GM23338 (cell line): ENCODE measurements around the gene DPY19L2. TPM values are rescaled to one million over a fixed set of nuclear protein-coding genes. Genes with fewer than 3 reads are reported as not detected.
"Not testable (repeated sequence)": the region's sequence is repeated elsewhere in the genome, so short reads cannot be mapped to it uniquely, and the experiment has no call there.

ENCODE experiments used
- ATAC-seq: fragments of 200-7000 bp; cut with Tn5 transposase; 3 replicates; pipeline ENCODE4 v1.9.1; 2020
- DNase-seq: peaks from one replicate; pipeline ENCODE4 v3.0.0-alpha.2; 2015; ENCODE audit warnings: low spot score
- H2AFZ ChIP-seq: fragments of 200-600 bp; sonication (generic); 2 replicates; pipeline ENCODE4 v1.8.0; 2016; ENCODE audit warnings: antibody characterized with exemption, mild to moderate bottlenecking, moderate library complexity
- H3F3A ChIP-seq: fragments of 200-600 bp; sonication (generic); replicated peaks from 2 replicates; pipeline ENCODE4 v1.8.0; 2017; ENCODE audit warnings: antibody characterized with exemption, mixed run types, low read depth
- H3K27ac ChIP-seq: fragments of 200-600 bp; sonication (generic); 2 replicates; pipeline ENCODE4 v1.6.1; 2016; ENCODE audit warnings: low read depth
- H3K27me3 ChIP-seq: fragments of 200-600 bp; sonication (generic); 2 replicates; pipeline ENCODE4 v1.8.0; 2016; ENCODE audit warnings: mild to moderate bottlenecking, mixed run types, moderate library complexity; ENCODE audit not compliant: insufficient read depth
- H3K36me3 ChIP-seq: fragments of 200-600 bp; sonication (generic); 2 replicates; pipeline ENCODE4 v1.8.0; 2016; ENCODE audit warnings: mild to moderate bottlenecking; ENCODE audit not compliant: insufficient read depth
- H3K4me1 ChIP-seq: fragments of 200-600 bp; sonication (generic); 2 replicates; pipeline ENCODE4 v1.8.0; 2016; ENCODE audit warnings: mild to moderate bottlenecking, moderate library complexity; ENCODE audit not compliant: insufficient read depth
- H3K4me2 ChIP-seq: fragments of 200-600 bp; sonication (generic); 2 replicates; pipeline ENCODE4 v1.7.1; 2017; ENCODE audit warnings: mixed run types
- H3K4me3 ChIP-seq: fragments of 200-600 bp; sonication (generic); 2 replicates; pipeline ENCODE4 v1.6.1; 2016; ENCODE audit warnings: mixed run types
- H3K79me2 ChIP-seq: fragments of 200-600 bp; sonication (generic); replicated peaks from 2 replicates; pipeline ENCODE4 v1.8.0; 2017; ENCODE audit warnings: mild to moderate bottlenecking; ENCODE audit not compliant: insufficient read depth
- H3K9me2 ChIP-seq: fragments of 200-600 bp; sonication (generic); 2 replicates; pipeline ENCODE4 v1.8.0; 2017; ENCODE audit not compliant: insufficient read depth
- H4K20me1 ChIP-seq: fragments of 200-600 bp; sonication (generic); replicated peaks from 2 replicates; pipeline ENCODE4 v1.8.0; 2017; ENCODE audit warnings: mild to moderate bottlenecking; ENCODE audit not compliant: insufficient read depth
- H3K27ac Mint-ChIP-seq: 2 replicates; pipeline ENCODE4 v1.8.0; 2020; ENCODE audit warnings: inconsistent platforms, mild to moderate bottlenecking, moderate library complexity, mixed read lengths
- H3K27me3 Mint-ChIP-seq: 3 replicates; pipeline ENCODE4 v1.8.0; 2022; ENCODE audit warnings: low read depth, mild to moderate bottlenecking, moderate library complexity, mixed read lengths, inconsistent platforms; ENCODE audit not compliant: insufficient read depth, poor library complexity
- H3K36me3 Mint-ChIP-seq: 3 replicates; pipeline ENCODE4 v1.8.0; 2021; ENCODE audit warnings: low read depth, mild to moderate bottlenecking, inconsistent platforms, moderate library complexity, mixed read lengths
- H3K4me1 Mint-ChIP-seq: 3 replicates; pipeline ENCODE4 v1.8.0; 2020; ENCODE audit warnings: mild to moderate bottlenecking, inconsistent platforms, mixed read lengths
- H3K4me3 Mint-ChIP-seq: 3 replicates; pipeline ENCODE4 v1.8.0; 2021; ENCODE audit warnings: moderate library complexity, mild to moderate bottlenecking, inconsistent platforms, mixed read lengths
- H3K9me3 Mint-ChIP-seq: 3 replicates; pipeline ENCODE4 v1.8.0; 2020; ENCODE audit warnings: moderate library complexity, mild to moderate bottlenecking, inconsistent platforms, mixed read lengths
- polyA plus RNA-seq: library from polyadenylated mRNA; unstranded; fragments of >200 nt; fragmentation: Nextera tagmentation; extraction: Ambion mirVana; gene quantifications from 2 replicates; pipeline ENCODE4 v1.2.1, GENCODE V29; 2016
- total RNA-seq: library from RNA; depleted of rRNA; stranded (reverse); fragments of >200 nt; shearing (Covaris generic); gene quantifications from 2 replicates; pipeline ENCODE4 v1.2.3, GENCODE V29; 2014

The DPY19L2 gene
- total and polyA plus RNA-seq, 2 experiments from 2014 or later: 4.3 to 8.0 TPM

DNA sequence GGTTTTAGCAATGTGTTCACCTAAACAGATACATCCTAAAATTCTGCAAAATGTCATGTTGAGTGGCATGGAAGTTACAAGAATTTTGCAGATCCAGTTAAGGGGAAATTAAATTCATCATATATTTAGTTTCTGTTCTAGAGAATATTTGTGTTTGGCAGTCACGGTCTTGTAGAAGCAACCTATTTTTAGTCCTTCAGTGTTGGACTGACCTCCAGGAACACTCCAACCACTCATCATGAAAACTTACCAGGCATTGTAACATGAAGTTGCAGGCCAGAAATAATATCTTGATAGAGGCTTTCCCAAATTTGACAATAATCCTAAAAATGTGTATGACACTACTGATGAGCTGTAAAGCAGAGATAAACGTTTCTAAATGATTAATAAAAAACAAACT lies 119.3 kb downstream of the DPY19L2 start:
- H3K36me3 ChIP-seq, ATAC-seq, DNase-seq, H3K27me3 Mint-ChIP-seq, H3K4me3 Mint-ChIP-seq, H3K27ac Mint-ChIP-seq, H2AFZ ChIP-seq, H3K4me1 Mint-ChIP-seq, H3K27me3 ChIP-seq, H3K79me2 ChIP-seq, H3K4me2 ChIP-seq, H3K4me3 ChIP-seq, H3K36me3 Mint-ChIP-seq, H4K20me1 ChIP-seq, H3K9me2 ChIP-seq, H3K27ac ChIP-seq, H3K9me3 Mint-ChIP-seq, H3K4me1 ChIP-seq, H3F3A ChIP-seq: not testable (repeated sequence)

DNA sequence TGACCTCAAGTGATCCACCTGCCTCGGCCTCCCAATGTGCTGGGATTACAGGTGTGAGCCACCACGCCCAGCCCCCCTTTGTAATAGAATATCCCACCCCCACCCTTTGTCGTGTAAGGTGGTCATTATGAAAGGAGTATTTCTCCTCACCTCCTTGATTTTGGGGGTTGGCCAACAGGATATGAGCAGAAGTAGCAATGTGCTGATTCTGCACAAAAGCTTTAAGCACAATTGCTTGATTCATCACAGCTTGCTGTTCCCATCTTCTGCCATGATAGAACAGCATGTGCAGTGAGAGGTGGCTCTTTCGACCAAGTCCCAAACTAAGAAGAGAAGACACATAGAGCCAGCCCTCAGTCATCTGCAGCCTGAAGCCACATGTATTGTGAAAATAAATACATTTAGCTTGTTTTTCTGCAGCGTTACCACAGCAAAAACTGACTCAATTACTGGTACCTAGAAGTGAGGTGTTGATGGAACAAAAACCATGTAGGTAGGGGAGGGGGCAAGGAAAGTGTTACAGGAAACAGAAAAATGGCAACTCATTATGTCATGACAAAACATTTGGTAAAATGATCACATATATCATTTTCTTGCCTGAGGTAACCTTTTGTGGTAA lies 122.9 kb downstream of the DPY19L2 start:
- not testable (repeated sequence) for H4K20me1 ChIP-seq, H3K27ac ChIP-seq, H3K36me3 ChIP-seq, H3K4me3 Mint-ChIP-seq, H3K4me3 ChIP-seq, H3K27me3 Mint-ChIP-seq, H3K27me3 ChIP-seq, DNase-seq, H2AFZ ChIP-seq, H3K79me2 ChIP-seq, ATAC-seq, H3F3A ChIP-seq, H3K4me1 Mint-ChIP-seq, H3K36me3 Mint-ChIP-seq, H3K27ac Mint-ChIP-seq, H3K4me2 ChIP-seq, H3K9me3 Mint-ChIP-seq, H3K4me1 ChIP-seq, H3K9me2 ChIP-seq

DNA sequence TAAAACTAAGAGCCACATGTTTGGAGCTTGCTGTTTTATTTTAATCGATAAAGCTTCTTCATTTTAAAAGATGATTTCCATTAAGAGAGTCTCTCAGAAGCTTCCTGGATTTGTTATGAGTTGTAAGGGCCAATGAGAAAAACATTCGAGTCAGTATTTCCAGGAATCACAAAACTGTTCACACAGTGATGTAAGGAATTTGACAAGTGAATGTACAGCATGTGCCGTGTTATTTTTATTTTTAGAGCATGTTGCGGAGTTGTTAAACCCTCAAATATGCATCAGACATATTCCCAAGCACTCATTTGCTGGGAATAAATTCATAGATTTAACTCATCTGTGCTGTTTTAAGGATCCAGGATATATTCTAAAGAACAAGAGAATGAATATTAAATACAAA lies 129.6 kb downstream of the DPY19L2 start:
- H3K4me1 Mint-ChIP-seq, ATAC-seq, H3K4me1 ChIP-seq: not testable (repeated sequence)

DNA sequence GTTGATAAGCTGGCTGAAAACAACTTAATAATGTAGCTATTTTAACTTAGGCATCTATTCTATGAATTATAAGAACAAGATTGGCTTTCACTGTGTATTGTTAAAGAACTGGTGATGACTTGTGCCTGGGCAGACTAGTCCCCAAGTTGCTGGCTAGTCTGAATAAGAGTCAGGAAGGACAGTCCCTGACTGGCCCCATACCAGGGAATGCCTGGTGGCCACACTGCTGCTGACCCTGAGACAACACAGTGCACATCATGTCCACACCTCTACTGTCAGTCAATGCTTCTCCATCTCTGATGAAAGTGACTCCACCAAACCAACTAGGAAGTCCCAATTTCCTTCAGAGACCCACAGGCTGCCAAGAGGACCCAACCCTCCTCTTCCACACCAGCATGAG lies 130.5 kb downstream of the DPY19L2 start:
- H3K79me2 ChIP-seq, H3K4me1 ChIP-seq, H3K36me3 ChIP-seq, H3K27me3 Mint-ChIP-seq, H3K4me2 ChIP-seq, H3K27ac Mint-ChIP-seq, H3F3A ChIP-seq, H2AFZ ChIP-seq, H3K4me1 Mint-ChIP-seq, DNase-seq, ATAC-seq, H3K27ac ChIP-seq, H3K4me3 ChIP-seq, H3K9me3 Mint-ChIP-seq, H3K9me2 ChIP-seq, H3K36me3 Mint-ChIP-seq, H3K4me3 Mint-ChIP-seq, H3K27me3 ChIP-seq, H4K20me1 ChIP-seq: not testable (repeated sequence)

More for the DNA sequence above, 129.6 kb downstream of the DPY19L2 start:
- not testable (repeated sequence) for H3F3A ChIP-seq, H3K27ac Mint-ChIP-seq, H3K79me2 ChIP-seq, H4K20me1 ChIP-seq, H3K27me3 ChIP-seq, H3K36me3 Mint-ChIP-seq, H3K27ac ChIP-seq, H3K36me3 ChIP-seq, H3K4me2 ChIP-seq, H3K9me3 Mint-ChIP-seq, H3K9me2 ChIP-seq, H3K4me3 Mint-ChIP-seq, H2AFZ ChIP-seq, H3K4me3 ChIP-seq, DNase-seq, H3K27me3 Mint-ChIP-seq

DNA sequence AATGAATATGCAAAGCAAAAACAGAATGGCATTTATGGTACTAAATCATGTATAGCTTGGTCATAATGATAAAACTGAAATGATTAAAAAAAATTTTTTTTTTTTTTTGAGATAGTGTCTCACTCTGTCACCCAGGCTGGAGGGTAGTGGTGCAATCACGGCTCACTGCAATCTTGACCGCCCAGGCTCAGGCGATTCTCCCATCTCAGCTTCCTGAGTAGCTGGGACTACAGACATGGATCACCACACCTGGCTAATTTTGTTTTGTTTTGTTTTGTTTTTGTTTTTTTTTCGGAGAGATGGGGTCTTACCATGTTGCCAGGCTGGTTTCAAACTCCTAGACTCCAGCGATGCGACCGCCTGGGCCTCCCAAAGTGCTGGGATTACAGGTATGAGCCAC lies 138.7 kb downstream of the DPY19L2 start:
- H2AFZ ChIP-seq, H3K27ac ChIP-seq, H3K36me3 Mint-ChIP-seq, H3K4me1 ChIP-seq, H3K4me3 Mint-ChIP-seq, ATAC-seq, H3K79me2 ChIP-seq, H3K9me3 Mint-ChIP-seq, H3K27ac Mint-ChIP-seq, DNase-seq, H3K4me1 Mint-ChIP-seq, H4K20me1 ChIP-seq, H3K4me3 ChIP-seq, H3K27me3 ChIP-seq, H3K36me3 ChIP-seq, H3K4me2 ChIP-seq, H3K27me3 Mint-ChIP-seq, H3F3A ChIP-seq, H3K9me2 ChIP-seq: not testable (repeated sequence)
